ENCODE results near the gene SIGLEC1. TPM values are rescaled to one million over a fixed set of nuclear protein-coding genes. Genes with fewer than 3 reads are reported as not detected.

The SIGLEC1 gene
- total RNA-seq, 1 donor from 2014 or later, result 114 TPM

DNA sequence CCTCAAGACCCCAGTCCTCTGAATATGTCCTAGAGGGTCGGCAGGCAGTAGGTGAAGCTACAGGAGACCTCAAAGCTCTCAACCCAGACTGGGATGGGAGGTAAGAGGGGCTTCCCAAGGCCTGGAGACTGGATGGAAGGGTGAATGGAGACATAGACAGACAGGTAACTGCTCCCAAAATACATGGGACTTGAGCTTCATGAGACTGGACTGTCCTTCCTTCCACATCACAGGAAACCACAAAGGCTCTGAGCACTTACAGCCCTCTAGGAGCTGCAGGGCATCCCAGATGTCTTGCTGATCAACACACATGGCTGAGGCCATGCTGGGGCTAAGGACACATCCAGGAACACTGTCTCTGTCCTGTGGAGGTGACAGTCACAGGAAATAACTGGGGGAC lies 31.6 kb upstream of the SIGLEC1 start:
- no peaks in the 10 kb centered on the region for H3K9me3 ChIP-seq
- intact Hi-C loops (cut with DNase I), result no loop called here
- DNase-seq (no peak), ATAC-seq (no peak)
- no peaks in the 10 kb centered on the region for H3K27me3 ChIP-seq (ENCODE audit: low read depth)
- H3K36me3 ChIP-seq, result peaks cover 33% of the 10 kb centered on the region
- no peak for TF ChIP-seq CTCF (IDR thresholded peaks at IDR 0.05)
- H3K4me3 ChIP-seq, result no peak overlapping the region
- H3K4me1 ChIP-seq, result peaks cover 36% of the 10 kb centered on the region
- H3K27ac ChIP-seq, result peak overlapping the region; percentile 0

- no peaks in the 10 kb centered on the region for H3K27me3 ChIP-seq (ENCODE audit: low read depth)
- intact Hi-C loops (cut with DNase I), result no loop called here
- H3K9me3 ChIP-seq, result no peaks in the 10 kb centered on the region
- ATAC-seq, result no peak
- H3K4me3 ChIP-seq, result no peak overlapping the region
- peaks cover 30% of the 10 kb centered on the region for H3K36me3 ChIP-seq
- no peak overlapping the region for H3K27ac ChIP-seq
- DNase-seq, result no peak
- peaks cover 38% of the 10 kb centered on the region for H3K4me1 ChIP-seq
- TF ChIP-seq CTCF (IDR thresholded peaks at IDR 0.05), result no peak
These were observed 30.9 kb upstream of the SIGLEC1 start for GRCh38 chr20:3743251-3743650.

DNA sequence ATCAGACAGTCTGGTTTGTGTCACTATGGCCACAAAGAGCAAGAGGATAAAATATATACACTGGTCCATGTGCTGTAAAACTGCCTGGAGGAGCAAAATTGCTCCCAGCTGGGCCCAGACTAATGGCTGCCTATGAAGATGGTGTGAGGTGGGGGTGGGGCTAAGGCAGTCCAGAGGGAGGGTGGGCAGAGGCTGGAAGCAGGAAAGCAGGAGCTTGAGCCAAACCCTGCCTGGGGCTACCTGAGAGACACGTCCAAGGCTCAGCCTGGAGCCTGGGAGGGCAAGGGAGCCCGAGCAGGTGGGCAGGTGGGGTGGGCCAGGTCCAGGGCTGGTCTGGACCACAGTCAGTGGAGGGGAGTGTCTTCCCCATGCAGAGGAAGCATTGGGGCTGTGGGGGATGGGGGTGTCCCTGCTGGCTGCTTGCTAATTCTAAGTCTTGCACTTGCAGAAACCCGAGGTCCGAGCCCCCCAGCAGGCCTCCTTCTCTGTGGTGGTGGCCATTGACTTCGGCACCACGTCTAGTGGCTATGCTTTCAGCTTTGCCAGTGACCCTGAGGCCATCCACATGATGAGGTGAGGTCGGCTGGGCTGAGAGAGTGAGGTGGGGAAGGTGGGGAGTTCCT lies 29.5 kb upstream of the SIGLEC1 start:
- ATAC-seq (no peak), DNase-seq (no peak)
- Histone ChIP-seq H3K4me1 (peaks cover 51% of the 10 kb centered on the region), H3K27me3 (ENCODE audit: low read depth) (no peaks in the 10 kb centered on the region), H3K4me3 (no peak overlapping the region), H3K36me3 (peaks cover 20% of the 10 kb centered on the region), H3K27ac (no peak overlapping the region), H3K9me3 (no peaks in the 10 kb centered on the region)
- TF ChIP-seq CTCF (IDR thresholded peaks at IDR 0.05), result no peak
- intact Hi-C loops (cut with DNase I), result no loop called here

GRCh38 chr20:3740615-3741301 lies 28.4 kb upstream of the SIGLEC1 start:
- no peak for DNase-seq

GRCh38 chr20:3739926-3740451 lies 27.6 kb upstream of the SIGLEC1 start:
- ATAC-seq, result no peak
- intact Hi-C loops (cut with DNase I), result no loop called here

More at GRCh38 chr20:3740615-3741301, 28.4 kb upstream of the SIGLEC1 start:
- Histone ChIP-seq H3K9me3 (no peaks in the 10 kb centered on the region), H3K4me1 (peaks cover 61% of the 10 kb centered on the region), H3K27me3 (ENCODE audit: low read depth) (no peaks in the 10 kb centered on the region), H3K36me3 (peaks cover 20% of the 10 kb centered on the region), H3K4me3 (no peak overlapping the region), H3K27ac (peak overlapping the region; percentile 81)
- no peak for TF ChIP-seq CTCF (IDR thresholded peaks at IDR 0.05)
- ATAC-seq, result no peak
- intact Hi-C loops (cut with DNase I), result no loop called here

More at GRCh38 chr20:3739926-3740451, 27.6 kb upstream of the SIGLEC1 start:
- DNase-seq, result no peak
- Histone ChIP-seq H3K27ac (peak overlapping the region; percentile 81), H3K4me3 (no peak overlapping the region), H3K36me3 (peaks cover 14% of the 10 kb centered on the region), H3K4me1 (peaks cover 64% of the 10 kb centered on the region), H3K9me3 (no peaks in the 10 kb centered on the region), H3K27me3 (ENCODE audit: low read depth) (no peaks in the 10 kb centered on the region)
- no peak for TF ChIP-seq CTCF (IDR thresholded peaks at IDR 0.05)

Data from lower lobe of right lung (tissue), 2 donors.